Body of pancreas (tissue), 4 donors: ENCODE data around the gene MPDU1.

Experiments
- CTCF ChIP-seq, 7 experiments: fragments of 450-650 bp in 4 of 7; fragments of 200-600 bp in 3 of 7; sonication (generic) in 3 of 7; IDR thresholded peaks; one replicate each; pipeline ENCODE4 v1.5.1; 2016 to 2019; ENCODE audit warnings: antibody characterized with exemption in 7 of 7
- POLR2A ChIP-seq, 3 donors: fragments of 450-650 bp; IDR thresholded peaks; one replicate each; pipeline ENCODE4 v1.6.1; 2016; ENCODE audit warnings: antibody characterized with exemption in 3 of 3, mild to moderate bottlenecking in 2 of 3

DNA sequence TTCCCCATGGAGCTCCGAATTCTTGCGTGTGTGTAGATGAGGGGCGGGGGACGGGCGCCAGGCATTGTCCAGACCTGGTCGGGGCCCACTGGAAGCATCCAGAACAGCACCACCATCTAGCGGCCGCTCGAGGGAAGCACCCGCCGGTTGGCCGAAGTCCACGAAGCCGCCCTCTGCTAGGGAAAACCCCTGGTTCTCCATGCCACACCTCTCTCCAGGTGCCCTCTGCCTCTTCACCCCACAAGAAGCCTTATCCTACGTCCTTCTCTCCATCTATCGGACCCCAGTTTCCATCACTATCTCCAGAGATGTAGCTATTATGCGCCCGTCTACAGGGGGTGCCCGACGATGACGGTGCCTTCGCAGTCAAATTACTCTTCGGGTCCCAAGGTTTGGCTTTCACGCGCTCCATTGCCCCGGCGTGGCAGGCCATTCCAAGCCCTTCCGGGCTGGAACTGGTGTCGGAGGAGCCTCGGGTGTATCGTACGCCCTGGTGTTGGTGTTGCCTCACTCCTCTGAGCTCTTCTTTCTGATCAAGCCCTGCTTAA, 22.6 kb upstream of the MPDU1 start:
- no peak for TF ChIP-seq POLR2A (IDR thresholded peaks at IDR 0.05)
- TF ChIP-seq CTCF (IDR thresholded peaks at IDR 0.05) = peak; percentile 70 to 97 (median 95)
